ENCODE measurements around the gene ARL6.

- no peak for TF ChIP-seq POLR2A (IDR thresholded peaks at IDR 0.05; ENCODE audit: low read depth, low read length)
- no peak for TF ChIP-seq POLR2AphosphoS5 (IDR thresholded peaks at IDR 0.05; ENCODE audit: low read depth, low read length)
Measured at GRCh38 chr3:97827741-97828471, 63.3 kb downstream of the ARL6 start.

All from GM12892 (cell line).